Peyer's patch (tissue), 4 donors: Measurements from ENCODE around the gene PIP5K1B. TPM values are rescaled to one million over a fixed set of nuclear protein-coding genes. Genes with fewer than 3 reads are reported as not detected.

ENCODE experiments used
- DNase-seq, 3 donors: peaks; one replicate each; pipeline ENCODE4 v3.0.0-alpha.2; 2017 to 2019
- H3K27ac ChIP-seq, 4 donors: fragments of 200-600 bp; sonication (generic); one replicate each; pipeline ENCODE4 v1.5.1; 2016 to 2019
- H3K27me3 ChIP-seq, 2 donors: fragments of 200-600 bp; sonication (generic); one replicate each; pipeline ENCODE4 v1.5.1; 2019
- H3K36me3 ChIP-seq, 3 donors: fragments of 200-600 bp; sonication (generic); one replicate each; pipeline ENCODE4 v1.5.1; 2016 to 2019
- H3K4me1 ChIP-seq, 4 donors: fragments of 200-600 bp; sonication (generic); one replicate each; pipeline ENCODE4 v1.5.1; 2016 to 2019
- H3K4me3 ChIP-seq, 4 donors: fragments of 200-600 bp; sonication (generic); 1 replicate in 3 of 4; 2 replicates in 1 of 4; pipeline ENCODE4 v1.5.1; 2016 to 2019; ENCODE audit warnings: mild to moderate bottlenecking in 1 of 4
- H3K9me3 ChIP-seq, 4 donors: fragments of 200-600 bp; sonication (generic); one replicate each; pipeline ENCODE4 v1.5.1; 2016 to 2019; ENCODE audit warnings: mild to moderate bottlenecking in 1 of 4
- CTCF ChIP-seq, 6 experiments: fragments of 450-650 bp in 4 of 6; fragments of 200-600 bp in 2 of 6; sonication (generic) in 1 of 6; IDR thresholded peaks; one replicate each; pipeline ENCODE4 v1.5.1; 2017 to 2019; ENCODE audit warnings: antibody characterized with exemption in 6 of 6, mild to moderate bottlenecking in 3 of 6, moderate library complexity in 1 of 6
- POLR2A ChIP-seq, 2 donors: fragments of 450-650 bp; IDR thresholded peaks; one replicate each; pipeline ENCODE4 v1.5.1; 2017; ENCODE audit warnings: antibody characterized with exemption in 2 of 2, mild to moderate bottlenecking in 2 of 2, moderate library complexity in 2 of 2
- total RNA-seq, 4 donors: library from RNA; depleted of rRNA; stranded (reverse); fragments of >200 nt; gene quantifications; one replicate each; pipeline ENCODE4 v1.1.0, GENCODE V29; 2016

The PIP5K1B gene
- total RNA-seq, 4 donors from 2014 or later, result 15.7 to 60.1 (median 54.4) TPM

- no peak overlapping the region for H3K4me3 ChIP-seq
- H3K4me1 ChIP-seq, result no peaks in the 10 kb centered on the region
- H3K36me3 ChIP-seq, result no peaks in the 10 kb centered on the region
- TF ChIP-seq POLR2A (IDR thresholded peaks at IDR 0.05), result no peak
- TF ChIP-seq CTCF (IDR thresholded peaks at IDR 0.05), result no peak
- H3K27ac ChIP-seq, result no peak overlapping the region
- H3K9me3 ChIP-seq, result no peaks in the 10 kb centered on the region
- DNase-seq, result no peak
- H3K27me3 ChIP-seq, result no peaks in the 10 kb centered on the region
These were observed 207.5 kb downstream of the PIP5K1B start for GRCh38 chr9:68912561-68912960.

- Histone ChIP-seq H3K4me3 (no peak overlapping the region), H3K36me3 (no peaks in the 10 kb centered on the region), H3K4me1 (no peaks in the 10 kb centered on the region), H3K9me3 (no peaks in the 10 kb centered on the region), H3K27ac (no peak overlapping the region), H3K27me3 (no peaks in the 10 kb centered on the region)
- DNase-seq, result no peak
- TF ChIP-seq POLR2A (IDR thresholded peaks at IDR 0.05), result no peak
- no peak for TF ChIP-seq CTCF (IDR thresholded peaks at IDR 0.05)
These were observed 208.0 kb downstream of the PIP5K1B start for GRCh38 chr9:68913054-68913453.

- TF ChIP-seq POLR2A (IDR thresholded peaks at IDR 0.05) (no peak), CTCF (IDR thresholded peaks at IDR 0.05) (no peak)
- DNase-seq, result no peak
- Histone ChIP-seq H3K27ac (no peak overlapping the region), H3K4me3 (no peak overlapping the region), H3K27me3 (no peaks in the 10 kb centered on the region), H3K9me3 (no peaks in the 10 kb centered on the region), H3K36me3 (no peaks in the 10 kb centered on the region), H3K4me1 (no peaks in the 10 kb centered on the region)
These were observed 209.7 kb downstream of the PIP5K1B start for GRCh38 chr9:68914751-68915150.

GRCh38 chr9:68919661-68920060, 214.6 kb downstream of the PIP5K1B start:
- H3K27me3 ChIP-seq, result no peaks in the 10 kb centered on the region
- DNase-seq, result no peak
- TF ChIP-seq CTCF (IDR thresholded peaks at IDR 0.05) (no peak), POLR2A (IDR thresholded peaks at IDR 0.05) (no peak)
- H3K36me3 ChIP-seq, result no peaks in the 10 kb centered on the region
- H3K4me1 ChIP-seq, result no peaks in the 10 kb centered on the region
- no peak overlapping the region for H3K27ac ChIP-seq
- no peaks in the 10 kb centered on the region for H3K9me3 ChIP-seq
- H3K4me3 ChIP-seq, result no peak overlapping the region

GRCh38 chr9:68920921-68921320, 215.9 kb downstream of the PIP5K1B start:
- no peak for DNase-seq
- Histone ChIP-seq H3K9me3 (no peaks in the 10 kb centered on the region), H3K4me1 (no peaks in the 10 kb centered on the region), H3K27ac (no peak overlapping the region), H3K36me3 (no peaks in the 10 kb centered on the region), H3K27me3 (no peaks in the 10 kb centered on the region), H3K4me3 (no peak overlapping the region)
- TF ChIP-seq CTCF (IDR thresholded peaks at IDR 0.05), result no peak
- TF ChIP-seq POLR2A (IDR thresholded peaks at IDR 0.05), result no peak

DNA sequence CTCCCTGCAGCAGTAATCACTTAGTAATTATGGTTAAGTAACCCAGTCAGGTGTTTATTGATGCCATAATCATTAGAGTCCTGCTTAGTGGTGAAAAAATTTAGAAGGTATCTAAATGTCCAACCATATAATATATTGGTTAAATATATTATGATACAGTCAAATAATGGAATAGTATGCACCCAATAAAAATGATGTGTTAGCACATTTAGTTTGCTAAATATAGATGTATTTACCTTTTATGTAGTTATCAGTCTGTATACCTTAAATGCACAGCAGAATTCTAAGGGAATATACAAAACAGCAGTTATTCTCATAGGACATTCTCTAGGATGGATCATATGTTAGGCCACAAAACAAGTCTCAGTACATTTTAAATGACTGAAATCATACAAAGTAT, 218.4 kb downstream of the PIP5K1B start:
- H3K36me3 ChIP-seq, result no peaks in the 10 kb centered on the region
- TF ChIP-seq CTCF (IDR thresholded peaks at IDR 0.05) (no peak), POLR2A (IDR thresholded peaks at IDR 0.05) (no peak)
- no peaks in the 10 kb centered on the region for H3K9me3 ChIP-seq
- H3K4me1 ChIP-seq, result no peaks in the 10 kb centered on the region
- no peak for DNase-seq
- no peak overlapping the region for H3K4me3 ChIP-seq
- no peak overlapping the region for H3K27ac ChIP-seq
- H3K27me3 ChIP-seq, result no peaks in the 10 kb centered on the region
